Ishikawa (cell line): ENCODE data around the gene FHIT.

Source experiments
- MAX ChIP-seq: IDR thresholded peaks from 2 replicates; pipeline ENCODE4 v1.6.1; 2012
- NFIC ChIP-seq: IDR thresholded peaks from 2 replicates; pipeline ENCODE4 v1.6.1; 2012
- RAD21 ChIP-seq: IDR thresholded peaks from 2 replicates; pipeline ENCODE4 v1.6.1; 2012; ENCODE audit warnings: low read depth
- REST ChIP-seq: IDR thresholded peaks from 2 replicates; pipeline ENCODE4 v1.6.1; 2012; ENCODE audit warnings: low read depth, mild to moderate bottlenecking
- TCF12 ChIP-seq: IDR thresholded peaks from 2 replicates; pipeline ENCODE4 v1.6.1; 2012; ENCODE audit warnings: low read depth
- TEAD4 ChIP-seq: IDR thresholded peaks from 2 replicates; pipeline ENCODE4 v1.6.1; 2012
- ZBTB7A ChIP-seq: IDR thresholded peaks from 2 replicates; pipeline ENCODE4 v1.6.1; 2012; ENCODE audit warnings: low read depth

- TF ChIP-seq MAX (no peak), TCF12 (no peak), TEAD4 (no peak), NFIC (no peak), REST (no peak), RAD21 (no peak), ZBTB7A (no peak)
Observed at GRCh38 chr3:60931452-60931851, 319.8 kb downstream of the FHIT start.
